BLaER1 treated with 17β-estradiol and CSF1 and Interleukin-3, amounts not matched to agents 10 nM and 100 nM (cell line): ENCODE measurements around the gene PAQR4.
"Not testable (repeated sequence)": the region's sequence is repeated elsewhere in the genome, so short reads cannot be mapped to it uniquely, and the experiment has no call there.

ENCODE experiments used
- H3K27ac ChIP-seq, 11 experiments: shearing (Covaris generic); formaldehyde crosslinking; 2 replicates each; pipeline ENCODE4 v1.8.1; 2022
- H3K27me3 ChIP-seq, 11 experiments: shearing (Covaris generic); formaldehyde crosslinking; 2 replicates each; pipeline ENCODE4 v1.8.1; 2022
- H3K36me3 ChIP-seq, 11 experiments: shearing (Covaris generic); formaldehyde crosslinking; 2 replicates each; pipeline ENCODE4 v1.8.1; 2022
- H3K4me1 ChIP-seq, 10 experiments: shearing (Covaris generic); formaldehyde crosslinking; 2 replicates each; pipeline ENCODE4 v1.8.1; 2022
- H3K4me2 ChIP-seq, 11 experiments: shearing (Covaris generic); formaldehyde crosslinking; 2 replicates each; pipeline ENCODE4 v1.8.1; 2022
- H3K4me3 ChIP-seq, 10 experiments: shearing (Covaris generic); formaldehyde crosslinking; 2 replicates each; pipeline ENCODE4 v1.8.1; 2022
- H3K9ac ChIP-seq, 11 experiments: shearing (Covaris generic); formaldehyde crosslinking; 2 replicates each; pipeline ENCODE4 v1.8.1; 2022
- H3K9me3 ChIP-seq, 11 experiments: shearing (Covaris generic); formaldehyde crosslinking; replicated peaks in 1 of 11; 2 replicates each; pipeline ENCODE4 v1.8.1; 2022
- H4K20me1 ChIP-seq, 11 experiments: shearing (Covaris generic); formaldehyde crosslinking; 2 replicates each; pipeline ENCODE4 v1.8.1; 2022
- Cebpa-rat ChIP-seq, 11 experiments: shearing (Covaris generic); IDR thresholded peaks; 2 replicates each; pipeline ENCODE4 v1.8.1; 2022

Gene PAQR4

DNA sequence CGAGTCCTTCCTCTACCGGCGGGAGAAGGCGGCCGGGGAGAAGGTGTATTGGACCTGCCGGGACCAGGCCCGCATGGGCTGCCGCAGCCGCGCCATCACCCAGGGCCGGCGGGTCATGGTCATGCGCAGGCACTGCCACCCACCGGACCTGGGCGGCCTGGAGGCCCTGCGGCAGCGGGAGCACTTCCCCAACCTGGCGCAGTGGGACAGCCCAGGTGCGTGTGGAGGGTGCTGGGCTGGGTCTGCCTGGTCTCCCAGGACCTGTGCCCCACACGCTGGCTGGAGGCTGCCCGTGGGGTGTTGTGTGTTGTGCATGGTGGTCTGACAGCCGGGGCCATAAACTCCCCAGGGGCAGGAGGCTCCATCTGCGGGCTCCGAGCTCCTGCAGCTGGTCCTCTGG lies 32.0 kb upstream of the PAQR4 start:
- peaks cover 0 to 15% (median 0%) of the 10 kb centered on the region in 11 experiments; a peak in 3 of 22 replicates for H3K27me3 ChIP-seq
- peak overlapping the region; percentile 49 to 97 (median 90) for H3K4me2 ChIP-seq
- peaks cover 42 to 86% (median 60%) of the 10 kb centered on the region in 11 experiments for H3K36me3 ChIP-seq
- peaks cover 40 to 93% (median 78%) of the 10 kb centered on the region in 10 experiments for H3K4me1 ChIP-seq
- peaks cover 16 to 62% (median 33%) of the 10 kb centered on the region in 11 experiments; a peak in 18 of 22 replicates for H4K20me1 ChIP-seq
- H3K9me3 ChIP-seq, result no peaks in the 10 kb centered on the region
- peak overlapping the region in 4 of 10 experiments; percentile 3 to 43 (median 28); a peak in 4 of 20 replicates for H3K4me3 ChIP-seq
- peak overlapping the region in 5 of 11 experiments; percentile 7 to 59 (median 41); a peak in 6 of 22 replicates for H3K9ac ChIP-seq
- no peak for TF ChIP-seq Cebpa-rat (IDR thresholded peaks at IDR 0.05)
- H3K27ac ChIP-seq, result peak overlapping the region in 3 of 11 experiments; percentile 14 to 54 (median 45); a peak in 5 of 22 replicates

DNA sequence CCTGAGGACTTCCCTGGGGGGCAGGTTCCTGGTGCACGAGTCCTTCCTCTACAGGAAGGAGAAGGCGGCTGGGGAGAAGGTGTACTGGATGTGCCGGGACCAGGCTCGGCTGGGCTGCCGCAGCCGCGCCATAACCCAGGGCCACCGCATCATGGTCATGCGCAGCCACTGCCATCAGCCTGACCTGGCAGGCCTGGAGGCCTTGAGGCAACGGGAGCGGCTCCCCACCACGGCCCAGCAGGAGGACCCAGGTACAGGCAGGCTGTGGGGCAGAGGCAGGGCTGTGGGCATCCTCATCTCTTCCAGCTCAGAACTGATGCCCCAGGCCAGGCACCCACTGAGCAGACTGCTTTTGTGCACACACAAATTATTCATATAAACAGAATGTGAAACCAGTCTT lies 30.9 kb upstream of the PAQR4 start:
- peak overlapping the region in 4 of 11 experiments; percentile 5 to 54 (median 30); a peak in 3 of 22 replicates for H3K27ac ChIP-seq
- H3K9me3 ChIP-seq, result no peaks in the 10 kb centered on the region
- peaks cover 16 to 51% (median 33%) of the 10 kb centered on the region in 11 experiments; a peak in 18 of 22 replicates for H4K20me1 ChIP-seq
- H3K4me1 ChIP-seq, result peaks cover 40 to 92% (median 78%) of the 10 kb centered on the region in 10 experiments
- peak overlapping the region; percentile 49 to 97 (median 90); a peak in 21 of 22 replicates for H3K4me2 ChIP-seq
- no peak for TF ChIP-seq Cebpa-rat (IDR thresholded peaks at IDR 0.05)
- H3K36me3 ChIP-seq, result peaks cover 43 to 86% (median 63%) of the 10 kb centered on the region in 11 experiments
- H3K9ac ChIP-seq, result peak overlapping the region in 5 of 11 experiments; percentile 18 to 59 (median 31); a peak in 7 of 22 replicates
- peaks cover 0 to 15% (median 0%) of the 10 kb centered on the region in 11 experiments; a peak in 3 of 22 replicates for H3K27me3 ChIP-seq
- 0 out of 20 replicates have a peak overlapping the region, but pooled peaks of 1 of the 10 experiments have one; percentile 1 for H3K4me3 ChIP-seq

DNA sequence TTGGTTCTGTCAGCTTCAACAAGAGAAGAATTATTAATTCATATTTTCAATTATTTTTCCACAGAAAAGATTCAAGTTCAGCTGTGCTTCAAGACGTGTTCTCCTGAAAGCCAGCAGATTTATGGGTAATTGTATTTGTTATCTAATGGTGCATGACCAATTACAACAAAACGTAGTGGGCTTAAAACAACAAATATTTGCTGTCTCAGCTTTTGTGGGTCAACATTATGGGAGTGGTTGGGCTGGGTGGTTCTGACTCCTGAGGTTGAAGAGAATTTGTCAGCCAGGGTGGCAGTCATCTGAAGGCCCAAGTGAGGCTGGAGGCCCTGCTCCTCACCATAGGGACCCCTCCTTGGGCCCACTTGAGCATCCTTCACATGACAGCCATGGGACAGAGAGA lies 29.2 kb upstream of the PAQR4 start:
- H3K4me1 ChIP-seq, result peaks cover 32 to 74% (median 62%) of the 10 kb centered on the region in 10 experiments
- peaks cover 0 to 15% (median 0%) of the 10 kb centered on the region in 11 experiments; a peak in 3 of 22 replicates for H3K27me3 ChIP-seq
- no peak overlapping the region for H3K4me3 ChIP-seq
- no peak overlapping the region for H3K27ac ChIP-seq
- H3K4me2 ChIP-seq, result 0 out of 22 replicates have a peak overlapping the region, but pooled peaks of 2 of the 11 experiments have one; percentile 4 to 31
- TF ChIP-seq Cebpa-rat (IDR thresholded peaks at IDR 0.05), result no peak
- no peaks in the 10 kb centered on the region for H3K9me3 ChIP-seq
- H3K9ac ChIP-seq, result no peak overlapping the region
- H4K20me1 ChIP-seq, result peaks cover 16 to 34% (median 31%) of the 10 kb centered on the region in 11 experiments; a peak in 18 of 22 replicates
- H3K36me3 ChIP-seq, result peaks cover 45 to 88% (median 64%) of the 10 kb centered on the region in 11 experiments

DNA sequence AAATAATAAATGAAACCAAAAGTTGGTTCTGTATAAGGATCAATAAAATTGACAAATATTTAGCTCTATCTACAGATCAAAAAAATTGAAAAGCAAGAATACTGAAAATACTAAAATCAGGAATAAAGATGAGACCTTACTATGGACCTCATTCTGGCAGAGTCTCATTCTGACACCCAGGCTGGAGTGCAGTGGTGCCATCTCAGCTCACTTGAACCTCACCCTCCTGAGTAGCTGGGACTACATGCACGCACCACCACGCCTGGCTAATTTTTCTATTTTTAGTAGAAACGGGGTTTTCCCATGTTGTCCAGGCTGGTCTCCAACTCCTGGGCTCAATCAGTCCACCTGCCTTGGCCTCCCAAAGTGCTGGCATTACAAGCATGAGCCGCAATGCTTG lies 27.1 kb upstream of the PAQR4 start:
- Histone ChIP-seq H3K9ac (no peak overlapping the region; a peak in 1 of 22 replicates), H3K4me3 (no peak overlapping the region), H4K20me1 (peaks cover 9 to 13% (median 12%) of the 10 kb centered on the region in 11 experiments; a peak in 17 of 22 replicates), H3K9me3 (0 out of 22 replicates have a peak, but pooled peaks cover 0 to 4% (median 0%) of the 10 kb centered on the region in 11 experiments), H3K4me2 (peak overlapping the region in 9 of 11 experiments; percentile 31 to 71 (median 58); a peak in 13 of 22 replicates), H3K27me3 (peaks cover 0 to 7% (median 0%) of the 10 kb centered on the region in 11 experiments; a peak in 3 of 22 replicates), H3K36me3 (peaks cover 49 to 91% (median 73%) of the 10 kb centered on the region in 11 experiments), H3K4me1 (peaks cover 12 to 53% (median 43%) of the 10 kb centered on the region in 10 experiments), H3K27ac (peak overlapping the region in 4 of 11 experiments; percentile 13 to 54 (median 40); a peak in 4 of 22 replicates)
- TF ChIP-seq Cebpa-rat (IDR thresholded peaks at IDR 0.05), result 0 out of 22 replicates have a peak, but pooled peaks of 1 of the 11 experiments have one; percentile 5

DNA sequence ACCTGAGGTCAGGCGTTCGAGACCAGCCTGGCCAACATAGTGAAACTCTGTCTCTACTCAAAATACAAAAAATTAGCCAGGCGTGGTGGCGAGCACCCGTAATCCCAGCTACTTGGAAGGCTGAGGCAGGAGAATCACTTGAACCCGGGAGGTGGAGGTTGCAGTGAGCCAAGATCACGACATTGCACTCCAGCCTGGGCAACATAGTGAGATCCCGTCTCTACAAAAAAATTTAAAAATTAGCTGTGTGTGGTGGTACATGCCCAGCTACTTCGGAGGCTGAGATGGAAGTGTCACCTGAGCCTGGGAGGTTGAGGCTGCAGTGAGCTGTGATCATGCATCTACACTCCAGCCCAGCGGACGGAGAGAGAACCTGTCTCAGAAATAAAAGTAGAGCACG lies 25.4 kb upstream of the PAQR4 start:
- H3K36me3 ChIP-seq, result peaks cover 45 to 85% (median 60%) of the 10 kb centered on the region in 11 experiments
- H4K20me1 ChIP-seq, H3K9ac ChIP-seq, H3K9me3 ChIP-seq, H3K4me2 ChIP-seq, H3K27me3 ChIP-seq, H3K4me3 ChIP-seq, H3K27ac ChIP-seq: not testable (repeated sequence)
- peaks cover 0 to 36% (median 28%) of the 10 kb centered on the region in 10 experiments; a peak in 18 of 20 replicates for H3K4me1 ChIP-seq

DNA sequence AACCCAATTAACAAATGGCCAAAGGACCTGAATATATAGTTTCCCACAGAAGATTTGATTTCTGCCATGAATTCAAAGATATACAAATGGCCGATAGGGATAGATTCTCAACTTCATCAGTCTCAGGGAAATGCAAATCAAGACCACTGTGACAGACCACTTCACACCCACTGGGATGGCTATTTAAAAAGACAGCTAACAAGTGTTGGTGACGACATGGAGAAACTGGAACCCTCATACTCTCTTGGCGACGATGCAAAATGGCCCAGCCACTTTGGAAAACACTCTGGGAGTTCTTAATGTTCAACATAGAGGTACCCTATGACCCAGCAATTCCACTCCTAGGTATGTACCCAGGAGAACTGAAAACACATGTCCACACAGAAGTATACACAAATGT lies 22.5 kb upstream of the PAQR4 start:
- TF ChIP-seq Cebpa-rat (IDR thresholded peaks at IDR 0.05), result no peak
- H3K4me2 ChIP-seq, result no peak overlapping the region
- H3K4me3 ChIP-seq, result no peak overlapping the region
- H3K36me3 ChIP-seq, result peaks cover 17 to 68% (median 46%) of the 10 kb centered on the region in 11 experiments
- H3K9ac ChIP-seq, result no peak overlapping the region
- H4K20me1 ChIP-seq, result peaks cover 0 to 22% (median 0%) of the 10 kb centered on the region in 11 experiments; a peak in 4 of 22 replicates
- no peaks in the 10 kb centered on the region for H3K27me3 ChIP-seq
- 0 out of 22 replicates have a peak, but pooled peaks cover 0 to 4% (median 0%) of the 10 kb centered on the region in 11 experiments for H3K9me3 ChIP-seq
- peaks cover 3 to 31% (median 25%) of the 10 kb centered on the region in 10 experiments; a peak in 17 of 20 replicates for H3K4me1 ChIP-seq
- no peak overlapping the region for H3K27ac ChIP-seq

DNA sequence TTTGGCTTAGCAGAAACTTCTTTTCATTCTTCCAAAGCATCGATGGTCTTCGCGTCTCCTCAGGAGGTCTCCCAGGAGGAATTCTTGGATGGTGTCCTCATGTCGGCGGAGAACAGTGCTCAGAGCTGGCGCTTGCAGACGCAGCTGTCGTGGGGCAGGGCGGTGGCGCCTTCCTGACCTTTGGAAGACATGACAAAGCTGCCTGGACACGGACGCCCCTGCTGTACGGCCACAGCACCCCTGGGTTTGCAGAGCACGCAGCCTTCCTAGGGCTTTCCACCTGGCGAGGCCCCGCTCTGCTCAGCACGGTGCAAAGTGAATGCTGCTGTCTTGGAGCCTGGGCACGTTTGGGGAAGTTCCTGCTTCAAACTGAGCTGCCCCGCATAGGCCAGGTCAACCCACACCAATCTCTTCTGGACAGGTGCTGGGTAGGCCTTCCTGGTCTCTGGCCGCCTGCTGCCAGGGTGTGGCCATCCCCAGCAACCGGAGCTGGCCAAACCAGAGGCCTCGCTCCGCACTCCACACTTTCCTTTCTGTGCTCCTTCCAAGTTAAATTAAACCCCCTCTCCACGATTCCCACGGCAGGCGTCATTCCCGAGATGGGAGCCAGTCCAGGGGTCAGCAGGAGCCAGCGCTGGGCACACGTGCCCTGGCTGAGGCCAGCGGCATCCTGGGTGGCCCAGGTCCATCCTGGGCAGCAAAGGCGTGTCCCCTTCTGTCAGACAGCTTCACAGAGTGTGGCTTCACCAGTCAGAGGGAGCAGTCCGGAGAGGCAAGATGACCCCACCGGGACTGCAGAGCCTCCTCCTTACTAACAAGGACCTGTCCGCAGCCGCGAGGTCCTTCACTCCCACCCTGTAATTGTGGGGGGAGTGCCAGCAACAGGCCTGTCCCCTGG lies 20.1 kb upstream of the PAQR4 start:
- Histone ChIP-seq H3K9ac (no peak overlapping the region), H3K4me2 (no peak overlapping the region), H3K36me3 (peaks cover 0 to 46% (median 26%) of the 10 kb centered on the region in 11 experiments; a peak in 20 of 22 replicates), H3K9me3 (0 out of 22 replicates have a peak, but pooled peaks cover 0 to 4% (median 0%) of the 10 kb centered on the region in 11 experiments), H3K4me3 (no peak overlapping the region), H4K20me1 (peaks cover 0 to 24% (median 0%) of the 10 kb centered on the region in 11 experiments; a peak in 4 of 22 replicates), H3K27me3 (peaks cover 0 to 17% (median 0%) of the 10 kb centered on the region in 11 experiments; a peak in 4 of 22 replicates), H3K4me1 (peaks cover 11 to 45% (median 40%) of the 10 kb centered on the region in 10 experiments), H3K27ac (no peak overlapping the region)
- no peak for TF ChIP-seq Cebpa-rat (IDR thresholded peaks at IDR 0.05)

DNA sequence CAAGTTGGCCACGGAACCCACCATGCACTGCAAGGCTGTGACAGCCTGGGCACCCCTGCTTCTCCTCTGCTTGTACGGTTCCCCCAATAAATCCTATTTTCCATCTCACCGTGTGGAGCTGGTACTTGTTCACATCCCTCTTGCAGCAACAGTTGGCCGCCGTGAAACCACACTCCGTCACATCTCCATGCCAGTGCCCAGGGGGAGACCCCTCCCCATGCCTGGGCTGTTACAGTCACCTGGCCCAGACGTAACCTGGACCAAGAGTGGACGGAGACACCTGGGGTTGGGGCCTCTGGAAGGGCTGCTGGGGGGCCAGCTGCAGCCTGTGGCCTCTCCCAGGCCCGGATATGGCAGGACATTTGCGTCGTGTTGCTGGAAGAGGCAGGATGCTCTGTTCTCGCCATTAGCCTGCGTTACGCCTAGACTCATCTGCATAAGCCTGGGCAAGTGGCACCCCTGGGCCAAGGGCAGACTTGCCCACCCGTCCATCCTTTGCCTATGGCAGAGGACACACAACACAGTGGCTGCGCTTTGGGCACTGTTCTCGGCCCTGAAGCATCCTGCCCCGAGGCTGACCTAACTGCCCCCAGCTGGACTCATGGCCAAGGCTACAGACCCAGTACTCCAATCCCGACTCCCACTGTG lies 19.3 kb upstream of the PAQR4 start:
- Histone ChIP-seq H3K4me2 (peak overlapping the region in 1 of 11 experiments; percentile 94; a peak in 1 of 22 replicates), H3K27ac (no peak overlapping the region), H3K9ac (no peak overlapping the region), H4K20me1 (peaks cover 0 to 27% (median 0%) of the 10 kb centered on the region in 11 experiments; a peak in 4 of 22 replicates), H3K27me3 (peaks cover 0 to 25% (median 0%) of the 10 kb centered on the region in 11 experiments; a peak in 4 of 22 replicates), H3K36me3 (peaks cover 0 to 38% (median 24%) of the 10 kb centered on the region in 11 experiments; a peak in 18 of 22 replicates), H3K4me1 (peaks cover 19 to 53% (median 48%) of the 10 kb centered on the region in 10 experiments), H3K9me3 (0 out of 22 replicates have a peak, but pooled peaks cover 0 to 4% (median 0%) of the 10 kb centered on the region in 11 experiments), H3K4me3 (no peak overlapping the region)
- TF ChIP-seq Cebpa-rat (IDR thresholded peaks at IDR 0.05), result no peak
